ENCODE measurements around the gene GSTCD.
"Not testable (repeated sequence)": the region's sequence is repeated elsewhere in the genome, so short reads cannot be mapped to it uniquely, and the experiment has no call there.

Gene GSTCD

GRCh38 chr4:105807496-105807895, 98.9 kb downstream of the GSTCD start:
- no peak for DNase-seq (ENCODE audit: extremely low read depth in 1 of 2, low read depth in 1 of 2)

GRCh38 chr4:105808030-105808749, 99.6 kb downstream of the GSTCD start:
- no peak for DNase-seq (ENCODE audit: extremely low read depth in 1 of 2, low read depth in 1 of 2)

GRCh38 chr4:105808750-105809041, 100.1 kb downstream of the GSTCD start:
- no peak for DNase-seq (ENCODE audit: extremely low read depth in 1 of 2, low read depth in 1 of 2)

GRCh38 chr4:105815701-105816100, 107.1 kb downstream of the GSTCD start:
- no peak for DNase-seq (ENCODE audit: extremely low read depth in 1 of 2, low read depth in 1 of 2)

- no peak for DNase-seq (ENCODE audit: extremely low read depth in 1 of 2, low read depth in 1 of 2)
Measured at GRCh38 chr4:105822061-105822460, 113.5 kb downstream of the GSTCD start.

- no peak for DNase-seq (ENCODE audit: extremely low read depth in 1 of 2, low read depth in 1 of 2)
Measured at GRCh38 chr4:105828074-105828473, 119.5 kb downstream of the GSTCD start.

GRCh38 chr4:105831189-105831588, 122.6 kb downstream of the GSTCD start:
- DNase-seq (ENCODE audit: extremely low read depth in 1 of 2, low read depth in 1 of 2) = no peak

GRCh38 chr4:105835177-105835576, 126.6 kb downstream of the GSTCD start:
- no peak for DNase-seq (ENCODE audit: extremely low read depth in 1 of 2, low read depth in 1 of 2)

- DNase-seq (ENCODE audit: extremely low read depth in 1 of 2, low read depth in 1 of 2) = no peak
Measured at GRCh38 chr4:105836537-105836936, 128.0 kb downstream of the GSTCD start.

- DNase-seq (ENCODE audit: extremely low read depth in 1 of 2, low read depth in 1 of 2) = no peak
Measured at GRCh38 chr4:105837037-105837436, 128.5 kb downstream of the GSTCD start.

GRCh38 chr4:105838082-105838481, 129.5 kb downstream of the GSTCD start:
- no peak for DNase-seq (ENCODE audit: extremely low read depth in 1 of 2, low read depth in 1 of 2)

GRCh38 chr4:105840426-105841174, 132.0 kb downstream of the GSTCD start:
- no peak for DNase-seq (ENCODE audit: extremely low read depth in 1 of 2, low read depth in 1 of 2)

GRCh38 chr4:105843941-105844340, 135.4 kb downstream of the GSTCD start:
- no peak for DNase-seq (ENCODE audit: extremely low read depth in 1 of 2, low read depth in 1 of 2)

GRCh38 chr4:105845559-105845958, 137.0 kb downstream of the GSTCD start:
- no peak for DNase-seq (ENCODE audit: extremely low read depth in 1 of 2, low read depth in 1 of 2)

- not testable (repeated sequence) for DNase-seq (ENCODE audit: extremely low read depth in 1 of 2, low read depth in 1 of 2)
Measured at GRCh38 chr4:105848359-105848758, 139.8 kb downstream of the GSTCD start.

- DNase-seq (ENCODE audit: extremely low read depth in 1 of 2, low read depth in 1 of 2) = no peak
Measured at GRCh38 chr4:105851196-105851595, 142.6 kb downstream of the GSTCD start.

- DNase-seq (ENCODE audit: extremely low read depth in 1 of 2, low read depth in 1 of 2) = not testable (repeated sequence)
Measured at GRCh38 chr4:105852230-105852629, 143.6 kb downstream of the GSTCD start.

- no peak for DNase-seq (ENCODE audit: extremely low read depth in 1 of 2, low read depth in 1 of 2)
Measured at GRCh38 chr4:105858466-105859040, 150.0 kb downstream of the GSTCD start.

GRCh38 chr4:105859233-105859632, 150.6 kb downstream of the GSTCD start:
- no peak for DNase-seq (ENCODE audit: extremely low read depth in 1 of 2, low read depth in 1 of 2)

GRCh38 chr4:105870963-105871362, 162.4 kb downstream of the GSTCD start:
- DNase-seq (ENCODE audit: extremely low read depth in 1 of 2, low read depth in 1 of 2) = no peak

GRCh38 chr4:105871997-105872396, 163.4 kb downstream of the GSTCD start:
- no peak for DNase-seq (ENCODE audit: extremely low read depth in 1 of 2, low read depth in 1 of 2)

- DNase-seq (ENCODE audit: extremely low read depth in 1 of 2, low read depth in 1 of 2) = no peak
Measured at GRCh38 chr4:105875233-105875632, 166.6 kb downstream of the GSTCD start.

All from stimulated activated CD8-positive, alpha-beta memory T cell treated with anti-CD3 and anti-CD28 coated beads, Interleukin-7, amount 100 ng/mL, for 48 hours (primary cell).